ENCODE measurements around the gene TECR.
"Not testable (repeated sequence)": the region's sequence is repeated elsewhere in the genome, so short reads cannot be mapped to it uniquely, and the experiment has no call there.

The TECR gene

GRCh38 chr19:14585187-14585586, 55.8 kb downstream of the TECR start:
- DNase-seq (ENCODE audit: low read depth) = peak; percentile 37

GRCh38 chr19:14589433-14589832, 60.0 kb downstream of the TECR start:
- DNase-seq (ENCODE audit: low read depth) = not testable (repeated sequence)

DNA sequence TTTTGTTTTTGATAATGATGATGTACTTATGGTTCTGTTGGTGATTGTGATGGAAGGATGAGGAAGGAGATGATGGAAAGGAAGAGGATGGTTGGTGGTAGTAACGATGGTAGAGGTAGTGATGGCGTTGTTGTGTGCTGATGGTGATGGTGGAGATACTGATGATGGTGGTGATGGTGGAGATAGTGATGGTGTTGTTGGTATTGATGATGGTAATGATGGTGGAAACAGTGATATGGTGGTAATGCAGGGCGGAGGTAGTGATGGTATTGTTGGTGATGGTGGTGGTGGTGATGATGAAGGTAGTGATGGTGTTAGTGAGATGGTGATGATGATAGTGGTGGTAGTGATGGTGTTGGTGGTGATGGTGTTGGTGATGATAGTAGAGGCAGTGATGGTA, 66.2 kb downstream of the TECR start:
- no peak for DNase-seq (ENCODE audit: low read depth)

GRCh38 chr19:14599548-14600147, 70.3 kb downstream of the TECR start:
- no peak for DNase-seq (ENCODE audit: low read depth)

GRCh38 chr19:14603990-14604387, 74.6 kb downstream of the TECR start:
- no peak for DNase-seq (ENCODE audit: low read depth)

DNA sequence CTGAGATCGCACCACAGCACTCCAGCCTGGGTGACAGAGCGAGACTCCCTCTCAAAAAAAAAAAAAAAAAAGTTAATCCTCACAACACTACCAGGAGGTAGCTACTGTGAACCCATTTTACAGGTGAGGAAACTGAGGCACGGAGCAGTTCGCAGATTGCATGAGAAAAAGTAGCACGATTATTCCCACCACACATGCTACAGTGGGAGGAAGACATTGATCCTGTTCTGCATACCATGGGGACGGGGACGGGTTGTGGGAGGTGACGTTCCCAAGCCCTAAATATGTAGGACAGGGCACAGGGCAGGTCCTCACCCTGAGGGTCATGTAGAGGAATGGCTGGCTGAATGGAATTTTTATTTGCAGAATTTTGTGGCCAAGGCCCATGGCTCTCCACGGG, 77.2 kb downstream of the TECR start:
- DNase-seq (ENCODE audit: low read depth) = no peak

GRCh38 chr19:14611051-14611450, 81.7 kb downstream of the TECR start:
- no peak for DNase-seq (ENCODE audit: low read depth)

DNA sequence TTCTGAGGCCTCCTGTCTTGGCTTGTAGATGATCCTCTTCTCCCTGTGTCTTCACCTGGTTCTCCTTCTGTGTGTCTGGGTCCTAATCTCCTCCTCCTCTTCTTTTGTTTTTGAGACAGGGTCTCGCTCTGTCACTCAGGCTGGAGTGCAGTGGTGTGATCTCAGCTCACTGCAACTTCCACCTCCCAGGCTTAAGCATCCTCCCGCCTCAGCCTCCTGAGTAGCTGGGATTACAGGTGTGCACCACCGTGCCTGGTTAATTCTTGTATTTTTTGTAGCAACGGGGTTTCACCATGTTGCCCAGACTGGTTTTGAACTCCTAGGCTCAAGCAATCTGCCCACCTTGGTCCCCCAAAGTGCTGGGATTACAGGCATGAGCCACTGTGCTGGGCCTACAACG, 82.8 kb downstream of the TECR start:
- DNase-seq (ENCODE audit: low read depth) = not testable (repeated sequence)

- no peak for DNase-seq (ENCODE audit: low read depth)
Measured at GRCh38 chr19:14612657-14613056, 83.3 kb downstream of the TECR start.

DNA sequence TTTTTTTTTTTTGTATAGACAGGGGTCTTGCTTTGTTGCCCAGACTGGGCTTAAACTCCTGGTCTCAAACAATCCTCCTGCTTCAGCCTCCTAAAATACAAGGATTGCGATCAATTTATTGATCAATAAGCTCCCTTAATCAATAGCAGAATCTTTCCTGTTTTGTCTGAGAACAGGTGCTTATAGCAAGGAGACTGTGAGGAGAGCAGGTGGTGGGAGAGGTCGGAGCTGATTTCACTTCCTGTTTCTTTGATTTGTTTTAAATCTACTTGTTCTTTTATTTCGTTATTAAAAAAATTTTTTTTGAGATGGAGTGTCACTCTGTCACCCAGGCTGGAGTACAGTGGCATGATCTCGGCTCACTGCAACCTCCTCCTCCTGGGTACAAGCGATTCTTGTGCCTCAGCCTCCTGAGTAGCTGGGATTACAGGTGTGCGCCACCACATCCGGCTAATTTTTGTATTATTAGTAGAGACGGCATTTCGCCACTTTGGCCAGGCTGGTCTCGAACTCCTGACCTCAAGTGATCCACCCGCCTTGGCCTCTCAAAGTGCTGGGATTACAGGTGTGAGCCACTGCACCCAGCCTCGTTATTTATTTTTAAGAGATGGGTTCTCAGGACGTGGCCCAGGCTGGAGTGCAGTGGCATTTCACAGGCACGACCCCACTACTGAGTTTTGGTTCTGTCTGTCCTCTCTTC, 84.2 kb downstream of the TECR start:
- DNase-seq (ENCODE audit: low read depth) = not testable (repeated sequence)

- DNase-seq (ENCODE audit: low read depth) = no peak
Measured at GRCh38 chr19:14614099-14614412, 84.7 kb downstream of the TECR start.
